GM21447 (cell line): ENCODE results near the gene ORMDL2.
"Not testable (repeated sequence)": the region's sequence is repeated elsewhere in the genome, so short reads cannot be mapped to it uniquely, and the experiment has no call there.

Experiments
- ATAC-seq: cut with Tn5 transposase; IDR thresholded peaks from one replicate; pipeline ENCODE4 v1.9.1; 2021; ENCODE audit not compliant: unreplicated experiment

ORMDL2 gene

DNA sequence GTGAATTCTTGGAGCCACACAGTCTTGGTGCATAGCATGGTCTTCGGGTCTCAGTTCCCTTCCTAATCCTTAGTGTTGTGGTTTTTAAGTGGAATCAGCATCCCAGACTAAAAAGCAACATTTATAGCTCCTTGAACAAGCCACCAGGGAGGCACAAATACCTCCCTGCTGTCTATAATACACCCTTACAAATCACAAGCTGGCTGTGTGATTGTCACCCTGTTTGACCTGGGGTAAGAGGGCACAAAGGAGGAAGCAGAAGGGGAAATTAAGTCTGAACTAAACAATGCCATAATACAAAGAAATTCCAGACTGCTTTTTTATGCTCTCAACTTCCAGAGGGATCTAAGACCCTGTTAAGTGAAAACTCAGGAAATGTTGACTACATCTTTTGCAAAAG, 32.6 kb downstream of the ORMDL2 start:
- no peak for ATAC-seq

DNA sequence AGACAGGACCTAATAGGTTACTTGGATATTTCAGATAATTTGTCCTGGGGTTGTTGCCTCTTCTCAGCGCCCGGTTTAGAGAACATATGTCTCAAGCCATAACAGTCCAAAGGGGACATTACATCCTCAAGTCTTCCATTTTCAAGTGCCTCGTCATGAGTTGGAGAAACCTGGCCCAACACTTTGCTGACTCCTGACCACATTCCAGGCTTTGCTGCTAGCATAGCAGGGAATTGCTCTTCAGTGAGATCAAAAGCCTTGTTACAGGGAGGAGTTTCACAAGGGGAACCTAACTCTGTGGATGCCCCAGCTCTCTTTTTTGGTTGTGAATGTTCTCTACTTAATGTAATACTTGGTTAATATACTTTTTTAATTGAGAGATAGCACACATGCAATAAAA, 33.1 kb downstream of the ORMDL2 start:
- ATAC-seq: no peak

DNA sequence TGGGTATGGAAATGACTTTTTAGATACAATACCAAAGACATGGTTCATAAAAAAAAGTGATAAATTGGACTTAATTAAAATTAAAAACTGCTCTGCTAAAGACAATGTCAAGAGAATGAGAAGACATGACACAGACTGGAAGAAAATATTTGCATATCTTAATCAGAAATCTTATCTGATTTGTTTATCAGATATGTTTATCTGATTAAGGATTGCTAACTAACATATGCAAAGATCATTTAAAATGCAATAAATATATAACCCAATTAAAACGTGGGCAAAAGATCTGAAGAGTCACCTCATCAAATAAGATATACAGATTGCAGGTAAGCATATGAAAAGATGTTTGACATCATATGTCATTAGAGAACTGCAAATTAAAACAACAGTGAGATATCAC, 34.9 kb downstream of the ORMDL2 start:
- ATAC-seq: no peak

- ATAC-seq: no peak
Observed at GRCh38 chr12:55861396-55861795, 43.6 kb downstream of the ORMDL2 start.

GRCh38 chr12:55861871-55862270, 44.0 kb downstream of the ORMDL2 start:
- ATAC-seq: no peak

DNA sequence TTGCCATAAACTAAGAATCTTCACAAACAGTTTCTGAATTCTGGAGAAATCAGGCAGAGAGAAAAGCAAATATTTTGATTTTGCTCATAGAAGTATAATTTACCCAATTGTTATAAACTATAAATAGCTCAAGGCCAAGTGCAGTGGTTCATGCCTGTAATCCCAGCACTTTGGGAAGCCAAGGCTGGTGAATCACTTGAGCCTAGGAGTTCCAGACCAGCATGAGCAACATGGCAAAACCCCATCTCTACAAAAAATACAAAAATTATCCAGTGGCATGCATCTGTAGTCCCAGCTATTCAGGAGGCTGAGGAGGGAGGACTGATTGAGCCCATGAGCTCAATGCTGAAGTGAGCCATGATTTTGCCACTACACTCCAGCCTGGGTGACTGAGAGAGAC, 44.4 kb downstream of the ORMDL2 start:
- no peak for ATAC-seq

GRCh38 chr12:55862931-55863330, 45.1 kb downstream of the ORMDL2 start:
- not testable (repeated sequence) for ATAC-seq

DNA sequence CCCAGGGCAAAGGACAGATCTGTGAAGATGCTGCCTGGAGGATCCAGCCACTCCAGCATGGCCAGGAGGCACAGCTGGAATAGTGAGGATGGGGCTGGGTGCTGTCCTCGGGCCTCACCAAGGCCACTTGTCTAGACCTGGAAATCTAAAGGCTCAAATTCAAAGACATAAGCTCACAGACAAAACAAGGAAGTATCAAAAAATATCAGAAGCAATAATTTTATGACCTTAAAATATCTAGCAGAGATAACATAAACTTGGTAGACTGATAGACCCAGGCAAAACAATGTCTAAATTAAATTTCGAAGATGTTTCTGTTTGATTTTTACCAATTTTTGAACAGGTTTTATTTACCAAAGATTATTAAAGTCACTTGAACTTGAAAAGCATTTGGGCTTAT, 47.5 kb downstream of the ORMDL2 start:
- no peak for ATAC-seq

GRCh38 chr12:55866454-55867004, 48.7 kb downstream of the ORMDL2 start:
- not testable (repeated sequence) for ATAC-seq
